GM11168 (cell line): ENCODE data around the gene SEMA4A.

Experiments used
- in situ Hi-C: fragments of 300-500 bp; cut with MboI; formaldehyde crosslinking; loops from one replicate; pipeline ENCODE4 v1.12.0; 2022; ENCODE audit warnings: low sequenced_read_pairs; ENCODE audit not compliant: unreplicated experiment

SEMA4A gene

GRCh38 chr1:156221986-156222692, 68.8 kb downstream of the SEMA4A start:
- in situ Hi-C loops, result loop anchor here (5.0 kb wide), 1 partner anchor 75 kb away; no protein-coding TSS in a partner anchor

- in situ Hi-C loops, result loop anchor here (5.0 kb wide), 1 partner anchor 133 kb away; no protein-coding TSS in a partner anchor
These were observed 72.3 kb downstream of the SEMA4A start for GRCh38 chr1:156225677-156226014.

- in situ Hi-C loops, result loop anchor here (5.0 kb wide), 1 partner anchor 134 kb away; no protein-coding TSS in a partner anchor
These were observed 72.7 kb downstream of the SEMA4A start for GRCh38 chr1:156226116-156226538.

- in situ Hi-C loops, result loop anchor here (5.0 kb wide), 1 partner anchor 134 kb away; no protein-coding TSS in a partner anchor
These were observed 73.4 kb downstream of the SEMA4A start for GRCh38 chr1:156226782-156227181.
